Mesendoderm (in vitro differentiated cells): Measurements from ENCODE around the gene DDX1. TPM values are rescaled to one million over a fixed set of nuclear protein-coding genes. Genes with fewer than 3 reads are reported as not detected.
A peak's percentile ranks its signal among the peaks of the same experiment; 100 is the strongest.
"Not testable (repeated sequence)": the region's sequence is repeated elsewhere in the genome, so short reads cannot be mapped to it uniquely, and the experiment has no call there.

Experiments used
- DNase-seq: peaks from one replicate; pipeline ENCODE4 v3.0.0; 2013
- H2AK5ac ChIP-seq: 2 replicates; pipeline ENCODE4 v1.6.1; 2013; ENCODE audit warnings: low read length, inconsistent platforms
- H2BK120ac ChIP-seq: 2 replicates; pipeline ENCODE4 v1.6.1; 2013; ENCODE audit warnings: low read depth, mild to moderate bottlenecking, low read length, moderate library complexity, mixed read lengths
- H2BK15ac ChIP-seq: replicated peaks from 2 replicates; pipeline ENCODE4 v1.6.1; 2013; ENCODE audit warnings: low read depth, mild to moderate bottlenecking, moderate library complexity
- H2BK5ac ChIP-seq: 2 replicates; pipeline ENCODE4 v1.6.1; 2013; ENCODE audit warnings: low read length, inconsistent platforms
- H3K18ac ChIP-seq: 2 replicates; pipeline ENCODE4 v1.6.1; 2013; ENCODE audit warnings: mild to moderate bottlenecking, low read length, mixed read lengths
- H3K23ac ChIP-seq: one replicate; pipeline ENCODE4 v1.6.1; 2013; ENCODE audit warnings: low read length
- H3K27ac ChIP-seq: 2 replicates; pipeline ENCODE4 v1.5.1; 2013; ENCODE audit warnings: low read depth, mild to moderate bottlenecking, inconsistent platforms, low read length, moderate library complexity
- H3K27me3 ChIP-seq: 2 replicates; pipeline ENCODE4 v1.6.1; 2013; ENCODE audit warnings: low read length, control low read depth, mild to moderate bottlenecking, inconsistent platforms; ENCODE audit not compliant: insufficient read depth, poor library complexity
- H3K36me3 ChIP-seq: 2 replicates; pipeline ENCODE4 v1.6.1; 2013; ENCODE audit warnings: low read length, inconsistent platforms; ENCODE audit not compliant: control insufficient read depth, insufficient read depth
- H3K4ac ChIP-seq: one replicate; pipeline ENCODE4 v1.6.1; 2013; ENCODE audit warnings: low read depth, mild to moderate bottlenecking, low read length, moderate library complexity
- H3K4me1 ChIP-seq: 2 replicates; pipeline ENCODE4 v1.6.1; 2013; ENCODE audit warnings: low read depth, low read length, inconsistent platforms; ENCODE audit not compliant: control insufficient read depth
- H3K4me2 ChIP-seq: 2 replicates; pipeline ENCODE4 v1.6.1; 2013; ENCODE audit warnings: low read length
- H3K4me3 ChIP-seq: 2 replicates; pipeline ENCODE4 v1.5.1; 2013; ENCODE audit warnings: mild to moderate bottlenecking, low read length
- H3K56ac ChIP-seq: one replicate; pipeline ENCODE4 v1.6.1; 2013; ENCODE audit warnings: low read length
- H3K79me1 ChIP-seq: 2 replicates; pipeline ENCODE4 v1.6.1; 2013; ENCODE audit warnings: low read length, inconsistent platforms
- H3K79me2 ChIP-seq: 2 replicates; pipeline ENCODE4 v1.6.1; 2013; ENCODE audit warnings: mild to moderate bottlenecking, low read length; ENCODE audit not compliant: control insufficient read depth, insufficient read depth
- H3K9ac ChIP-seq: 2 replicates; pipeline ENCODE4 v1.6.1; 2013; ENCODE audit warnings: low read length, inconsistent platforms
- H4K5ac ChIP-seq: one replicate; pipeline ENCODE4 v1.6.1; 2013; ENCODE audit warnings: low read length
- H4K8ac ChIP-seq: one replicate; pipeline ENCODE4 v1.6.1; 2013; ENCODE audit warnings: low read depth, mild to moderate bottlenecking, control low read depth, low read length, moderate library complexity
- whole genome bisulfite sequencing: extraction: QIAGEN DNeasy Blood & Tissue Kit; methylation state at CpG from one replicate; pipeline ENCODE4 v1.1.7; 2013; ENCODE audit warnings: low lambda C conversion rate, missing lambda C conversion rate; ENCODE audit not compliant: insufficient coverage; ENCODE audit errors: extremely low coverage; 5-methylcytosine and 5-hydroxymethylcytosine counted together
- polyA plus RNA-seq, 2 experiments: library from polyadenylated mRNA; stranded (reverse); fragments of 200-250 nt; gene quantifications; one replicate each; pipeline ENCODE4 v1.2.3, GENCODE V29; 2013

The DDX1 gene
- 134 TPM for polyA plus RNA-seq (2013, experiment 1 of 2)
- polyA plus RNA-seq (2013, experiment 2 of 2): 134 TPM

- peak within 1 kb of the TSS; percentile 97 for H3K56ac ChIP-seq
- H3K36me3 ChIP-seq: peaks cover 4% of the 10 kb centered on the region
- peak within 1 kb of the TSS; percentile 97 for H3K9ac ChIP-seq
- H3K27me3 ChIP-seq: no peaks in the 10 kb centered on the region
- H2BK5ac ChIP-seq: peak within 1 kb of the TSS; percentile 73
- no peak within 1 kb of the TSS for H3K23ac ChIP-seq
- H3K27ac ChIP-seq: peak within 1 kb of the TSS; percentile 96
- peak within 1 kb of the TSS; percentile 73 for H3K4me2 ChIP-seq
- H3K18ac ChIP-seq: peak within 1 kb of the TSS; percentile 86
- no CpG with 5 or more reads among the region's 68 CpGs for WGBS
- H3K4me3 ChIP-seq: peak within 1 kb of the TSS; percentile 95
- DNase-seq: peak; percentile 89
- no peak within 1 kb of the TSS for H2BK15ac ChIP-seq
- H2AK5ac ChIP-seq: no peak within 1 kb of the TSS
- H3K4me1 ChIP-seq: no peaks in the 10 kb centered on the region
- H3K79me2 ChIP-seq: peaks cover 25% of the 10 kb centered on the region
- peak within 1 kb of the TSS; percentile 82 for H3K4ac ChIP-seq
- H4K8ac ChIP-seq: peak within 1 kb of the TSS; percentile 76
- H4K5ac ChIP-seq: no peak within 1 kb of the TSS
- H3K79me1 ChIP-seq: peaks cover 7% of the 10 kb centered on the region
- no peak within 1 kb of the TSS for H2BK120ac ChIP-seq
These were observed at the start of gene DDX1 for GRCh38 chr2:15591692-15592463. TSS of gene DDX1 (plus strand) at chr2:15591868. CDS start at chr2:15591934, 66 bp downstream.

DNA sequence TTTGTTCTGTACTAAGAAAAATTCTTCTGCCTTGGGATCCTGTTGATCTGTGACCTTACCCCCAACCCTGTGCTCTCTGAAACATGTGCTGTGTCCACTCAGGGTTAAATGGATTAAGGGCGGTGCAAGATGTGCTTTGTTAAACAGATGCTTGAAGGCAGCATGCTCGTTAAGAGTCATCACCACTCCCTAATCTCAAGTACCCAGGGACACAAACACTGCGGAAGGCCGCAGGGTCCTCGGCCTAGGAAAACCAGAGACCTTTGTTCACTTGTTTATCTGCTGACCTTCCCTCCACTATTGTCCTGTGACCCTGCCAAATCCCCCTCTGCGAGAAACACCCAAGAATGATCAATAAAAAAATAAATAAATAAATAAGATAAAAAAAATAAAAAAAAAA lies 49.4 kb upstream of the DDX1 start:
- not testable (repeated sequence) for H3K79me2 ChIP-seq, H3K4me2 ChIP-seq, H3K27me3 ChIP-seq, H3K4ac ChIP-seq, H3K79me1 ChIP-seq, H3K23ac ChIP-seq, H3K56ac ChIP-seq, H4K5ac ChIP-seq, H2AK5ac ChIP-seq, H3K36me3 ChIP-seq, H2BK120ac ChIP-seq, DNase-seq, H3K18ac ChIP-seq, H3K27ac ChIP-seq, H2BK5ac ChIP-seq, H3K4me3 ChIP-seq, H2BK15ac ChIP-seq, H4K8ac ChIP-seq, H3K9ac ChIP-seq, H3K4me1 ChIP-seq
- no CpG with 5 or more reads among the region's 6 CpGs for WGBS

GRCh38 chr2:15543053-15543452 lies 48.6 kb upstream of the DDX1 start:
- no peaks in the 10 kb centered on the region for H3K79me2 ChIP-seq
- no peaks in the 10 kb centered on the region for H3K36me3 ChIP-seq
- H3K4me3 ChIP-seq: no peak overlapping the region
- no peak overlapping the region for H4K8ac ChIP-seq
- H2AK5ac ChIP-seq: no peak overlapping the region
- no peaks in the 10 kb centered on the region for H3K27me3 ChIP-seq
- no peak overlapping the region for H2BK15ac ChIP-seq
- no peaks in the 10 kb centered on the region for H3K79me1 ChIP-seq
- no peak for DNase-seq
- H2BK5ac ChIP-seq: no peak overlapping the region
- H4K5ac ChIP-seq: no peak overlapping the region
- H3K27ac ChIP-seq: no peak overlapping the region
- no peaks in the 10 kb centered on the region for H3K4me1 ChIP-seq
- H3K4ac ChIP-seq: no peak overlapping the region
- H2BK120ac ChIP-seq: no peak overlapping the region
- no peak overlapping the region for H3K9ac ChIP-seq
- H3K23ac ChIP-seq: no peak overlapping the region
- H3K18ac ChIP-seq: no peak overlapping the region
- H3K4me2 ChIP-seq: no peak overlapping the region
- H3K56ac ChIP-seq: no peak overlapping the region
- no CpG with 5 or more reads among the region's 3 CpGs for WGBS

- no peak for DNase-seq
- no peak overlapping the region for H3K18ac ChIP-seq
- H2BK15ac ChIP-seq: no peak overlapping the region
- no peaks in the 10 kb centered on the region for H3K4me1 ChIP-seq
- no peaks in the 10 kb centered on the region for H3K36me3 ChIP-seq
- H3K27me3 ChIP-seq: no peaks in the 10 kb centered on the region
- no peak overlapping the region for H2BK5ac ChIP-seq
- no peak overlapping the region for H3K4ac ChIP-seq
- no peak overlapping the region for H4K8ac ChIP-seq
- H3K4me2 ChIP-seq: no peak overlapping the region
- H4K5ac ChIP-seq: no peak overlapping the region
- no peak overlapping the region for H3K4me3 ChIP-seq
- no peaks in the 10 kb centered on the region for H3K79me2 ChIP-seq
- no peak overlapping the region for H2BK120ac ChIP-seq
- no peak overlapping the region for H2AK5ac ChIP-seq
- no peak overlapping the region for H3K56ac ChIP-seq
- no CpG with 5 or more reads among the region's 6 CpGs for WGBS
- no peak overlapping the region for H3K9ac ChIP-seq
- no peaks in the 10 kb centered on the region for H3K79me1 ChIP-seq
- H3K23ac ChIP-seq: no peak overlapping the region
- no peak overlapping the region for H3K27ac ChIP-seq
These were observed 48.1 kb upstream of the DDX1 start for GRCh38 chr2:15543541-15543940.

DNA sequence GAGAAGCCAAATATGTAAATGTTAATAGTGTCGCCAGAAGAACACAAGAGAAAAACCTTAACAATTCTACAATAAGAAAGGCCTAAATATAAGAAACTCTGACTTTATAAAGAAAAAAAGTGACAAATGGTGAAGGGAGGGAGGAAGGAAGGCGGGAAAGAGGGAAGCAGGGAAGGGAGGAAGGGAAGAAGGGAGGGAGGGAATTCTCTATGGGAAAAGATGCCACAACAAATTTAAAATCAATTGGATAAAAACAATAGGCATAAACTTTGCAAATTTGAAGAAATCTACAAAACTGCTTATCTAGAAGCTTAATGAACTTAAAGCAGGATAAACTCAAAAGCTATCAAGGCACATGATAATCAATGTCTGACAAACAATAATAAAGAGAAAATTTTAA lies 47.4 kb upstream of the DDX1 start:
- no peaks in the 10 kb centered on the region for H3K79me1 ChIP-seq
- H4K8ac ChIP-seq: no peak overlapping the region
- no peak overlapping the region for H3K9ac ChIP-seq
- no peak overlapping the region for H3K4me3 ChIP-seq
- no peaks in the 10 kb centered on the region for H3K79me2 ChIP-seq
- no peak overlapping the region for H3K4ac ChIP-seq
- WGBS: no CpG with 5 or more reads among the region's 2 CpGs
- no peak overlapping the region for H2BK120ac ChIP-seq
- no peaks in the 10 kb centered on the region for H3K27me3 ChIP-seq
- H3K23ac ChIP-seq: no peak overlapping the region
- no peak overlapping the region for H2BK15ac ChIP-seq
- no peak overlapping the region for H3K56ac ChIP-seq
- H4K5ac ChIP-seq: no peak overlapping the region
- no peak overlapping the region for H3K18ac ChIP-seq
- H3K27ac ChIP-seq: no peak overlapping the region
- no peaks in the 10 kb centered on the region for H3K4me1 ChIP-seq
- no peaks in the 10 kb centered on the region for H3K36me3 ChIP-seq
- H2BK5ac ChIP-seq: no peak overlapping the region
- DNase-seq: no peak
- H3K4me2 ChIP-seq: no peak overlapping the region
- H2AK5ac ChIP-seq: no peak overlapping the region
